CD4-positive, CD25-positive, alpha-beta regulatory T cell (primary cell): ENCODE data around the gene MMD2. TPM values are rescaled to one million over a fixed set of nuclear protein-coding genes. Genes with fewer than 3 reads are reported as not detected.
"Not testable (repeated sequence)": the region's sequence is repeated elsewhere in the genome, so short reads cannot be mapped to it uniquely, and the experiment has no call there.

Experiments
- ATAC-seq, 2 donors: fragments of 150-1000 bp; cut with Tn5 transposase; one replicate each; pipeline ENCODE4 v1.10.0; 2021; ENCODE audit warnings: low read depth in 2 of 2, moderate number of reproducible peaks in 2 of 2, moderate library complexity in 1 of 2
- DNase-seq, 3 donors: peaks; one replicate each; pipeline versions ENCODE4 v3.0.0 to v3.0.0-alpha.2; 2012 to 2022; ENCODE audit warnings: mixed read lengths in 1 of 3
- H3K27ac ChIP-seq: one replicate; pipeline ENCODE4 v1.7.0; 2013; ENCODE audit warnings: mild to moderate bottlenecking, low read length; ENCODE audit not compliant: insufficient read depth, poor library complexity, severe bottlenecking
- H3K27me3 ChIP-seq: one replicate; pipeline ENCODE4 v1.7.0; 2013; ENCODE audit warnings: low read length; ENCODE audit not compliant: control insufficient read depth, insufficient read depth
- H3K36me3 ChIP-seq: one replicate; pipeline ENCODE4 v1.7.0; 2013; ENCODE audit warnings: mild to moderate bottlenecking, low read length, moderate library complexity; ENCODE audit not compliant: control insufficient read depth, insufficient read depth
- H3K4me1 ChIP-seq: 2 replicates; pipeline ENCODE4 v1.7.0; 2013; ENCODE audit warnings: mild to moderate bottlenecking, low read length; ENCODE audit not compliant: insufficient read depth, control insufficient read depth, poor library complexity, severe bottlenecking
- H3K4me3 ChIP-seq: one replicate; pipeline ENCODE4 v1.7.0; 2013; ENCODE audit warnings: low read depth, mild to moderate bottlenecking, low read length, moderate library complexity
- H3K9me3 ChIP-seq, 2 experiments: 1 replicate in 1 of 2; 2 replicates in 1 of 2; pipeline ENCODE4 v1.7.0; 2013; ENCODE audit warnings: low read length in 2 of 2, mild to moderate bottlenecking in 1 of 2, moderate library complexity in 1 of 2; ENCODE audit not compliant: control insufficient read depth in 2 of 2
- H3K27ac Mint-ChIP-seq, 3 donors: one replicate each; pipeline ENCODE4 v1.8.0; 2020 to 2022; ENCODE audit warnings: mild to moderate bottlenecking in 3 of 3, mixed read lengths in 3 of 3, moderate library complexity in 2 of 3
- H3K27me3 Mint-ChIP-seq: one replicate; pipeline ENCODE4 v1.8.0; 2022; ENCODE audit warnings: mild to moderate bottlenecking, mixed read lengths
- H3K36me3 Mint-ChIP-seq: one replicate; pipeline ENCODE4 v1.8.0; 2020; ENCODE audit warnings: mixed read lengths
- H3K4me1 Mint-ChIP-seq, 4 donors: one replicate each; pipeline ENCODE4 v1.8.0; 2020 to 2022; ENCODE audit warnings: mixed read lengths in 4 of 4, mild to moderate bottlenecking in 1 of 4
- H3K4me3 Mint-ChIP-seq, 4 donors: one replicate each; pipeline ENCODE4 v1.8.0; 2020 to 2022; ENCODE audit warnings: mild to moderate bottlenecking in 4 of 4, mixed read lengths in 4 of 4, moderate library complexity in 3 of 4
- H3K9me3 Mint-ChIP-seq, 7 donors: one replicate each; pipeline ENCODE4 v1.8.0; 2020 to 2022; ENCODE audit warnings: mixed read lengths in 7 of 7, mild to moderate bottlenecking in 3 of 7, moderate library complexity in 2 of 7
- polyA plus RNA-seq, 4 donors: library from polyadenylated mRNA; unstranded; fragments of 300-500 nt; fragmentation: Illumina TruSeq; gene quantifications; one replicate each; pipeline ENCODE4 v1.2.3, GENCODE V29; 2021
- total RNA-seq: library from RNA; stranded (reverse); gene quantifications from one replicate; pipeline ENCODE4 v1.2.3, GENCODE V29; 2022

Gene MMD2
- total and polyA plus RNA-seq, 5 donors from 2014 or later, result not detected

DNA sequence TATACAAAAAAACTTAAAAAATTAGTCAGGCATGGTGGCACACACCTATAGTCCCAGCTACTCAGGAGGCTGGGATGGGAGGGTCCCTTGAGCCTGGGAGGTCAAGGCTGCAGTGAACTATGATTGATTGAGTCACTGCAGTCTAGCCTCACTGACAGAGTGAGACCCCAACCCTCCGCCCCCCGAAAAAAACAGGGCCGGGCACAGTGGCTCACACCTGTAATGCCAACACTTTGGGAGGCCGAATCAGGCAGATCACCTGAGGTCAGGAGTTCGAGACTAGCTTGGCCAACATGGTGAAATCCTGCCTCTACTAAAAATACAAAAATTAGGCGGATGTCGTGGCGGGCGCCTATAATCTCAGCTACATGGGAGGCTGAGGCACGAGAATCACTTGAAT lies 13.5 kb upstream of the MMD2 start:
- peak overlapping the region in 1 of 4 donors; percentile 68 for H3K4me3 Mint-ChIP-seq
- peaks cover 12% of the 10 kb centered on the region for H3K36me3 Mint-ChIP-seq
- not testable (repeated sequence) for H3K27ac ChIP-seq, H3K27ac Mint-ChIP-seq, H3K27me3 ChIP-seq, H3K27me3 Mint-ChIP-seq, H3K36me3 ChIP-seq, H3K9me3 Mint-ChIP-seq, H3K9me3 ChIP-seq, ATAC-seq, H3K4me3 ChIP-seq, DNase-seq
- H3K4me1 Mint-ChIP-seq, result peaks cover 8 to 28% (median 16%) of the 10 kb centered on the region in 4 donors
- H3K4me1 ChIP-seq, result peaks cover 11% of the 10 kb centered on the region

DNA sequence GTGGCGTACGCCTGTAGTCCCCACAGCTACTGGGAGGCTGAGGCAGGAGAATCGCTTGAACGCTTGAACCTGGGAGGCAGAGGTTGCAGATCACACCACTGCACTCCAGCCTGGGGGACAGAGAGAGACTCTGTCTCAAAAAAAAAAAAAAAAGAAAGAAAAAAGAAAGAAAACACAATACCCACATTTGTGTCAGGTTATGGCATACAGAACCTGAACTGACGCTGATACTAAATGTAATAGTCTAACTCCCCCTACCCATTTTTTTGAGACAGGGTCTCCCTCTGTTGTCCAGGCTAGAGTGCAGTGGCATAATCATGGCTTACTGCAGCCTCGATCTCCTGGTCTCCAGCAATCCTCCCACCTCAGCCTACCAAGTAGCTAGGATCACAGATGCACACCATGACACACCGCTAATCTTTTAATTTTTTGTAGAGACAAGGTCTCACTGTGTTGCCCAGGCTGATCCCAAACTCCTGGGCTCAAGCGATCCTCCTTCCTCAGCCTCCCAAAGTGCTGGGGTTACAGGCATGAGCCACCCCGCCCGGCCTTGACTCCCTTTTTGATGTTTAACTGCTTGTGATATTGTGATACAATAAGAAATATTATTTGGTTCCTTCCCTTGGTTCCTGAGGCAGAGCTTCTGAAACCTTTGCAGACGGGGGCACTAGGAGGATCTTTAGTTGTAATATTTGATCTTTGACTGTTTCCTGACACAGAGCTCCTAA lies 6.5 kb upstream of the MMD2 start:
- Histone ChIP-seq H3K9me3 (no peaks in the 10 kb centered on the region), H3K27ac (no peak overlapping the region), H3K27me3 (peaks cover 2% of the 10 kb centered on the region), H3K4me1 (no peaks in the 10 kb centered on the region), H3K4me3 (no peak overlapping the region), H3K36me3 (no peaks in the 10 kb centered on the region)
- Mint-ChIP-seq H3K27ac (no peak overlapping the region), H3K4me1 (no peaks in the 10 kb centered on the region), H3K4me3 (no peak overlapping the region), H3K27me3 (peaks cover 31% of the 10 kb centered on the region), H3K9me3 (no peaks in the 10 kb centered on the region), H3K36me3 (no peaks in the 10 kb centered on the region)
- ATAC-seq, result no peak
- DNase-seq, result no peak

DNA sequence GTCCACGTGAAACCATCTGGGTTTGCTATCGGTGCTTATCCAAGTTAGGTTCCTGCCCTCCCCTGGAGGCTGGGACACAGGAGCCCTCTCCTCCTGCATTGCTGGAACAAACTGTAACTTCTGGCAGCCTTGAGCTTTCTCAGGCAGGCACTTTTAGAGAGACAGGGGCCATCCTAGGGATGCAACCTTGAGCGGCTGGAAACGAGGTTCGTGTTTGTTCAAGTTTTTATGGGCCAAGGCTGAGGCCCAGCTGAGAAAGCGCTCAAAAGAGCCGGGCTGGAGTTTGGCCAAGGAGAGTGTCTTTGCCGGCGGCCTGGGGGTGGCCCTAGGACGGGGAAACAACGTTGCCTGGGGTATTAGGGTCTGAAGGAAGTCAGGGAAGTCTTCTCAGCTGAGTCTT lies 5.5 kb upstream of the MMD2 start:
- DNase-seq (no peak), ATAC-seq (no peak)
- Histone ChIP-seq H3K27ac (no peak overlapping the region), H3K4me1 (no peaks in the 10 kb centered on the region), H3K36me3 (no peaks in the 10 kb centered on the region), H3K27me3 (peaks cover 2% of the 10 kb centered on the region), H3K9me3 (no peaks in the 10 kb centered on the region), H3K4me3 (no peak overlapping the region)
- H3K36me3 Mint-ChIP-seq, result no peaks in the 10 kb centered on the region
- H3K27me3 Mint-ChIP-seq, result peaks cover 31% of the 10 kb centered on the region
- H3K27ac Mint-ChIP-seq, result no peak overlapping the region
- no peaks in the 10 kb centered on the region for H3K9me3 Mint-ChIP-seq
- H3K4me3 Mint-ChIP-seq, result no peak overlapping the region
- no peaks in the 10 kb centered on the region for H3K4me1 Mint-ChIP-seq

DNA sequence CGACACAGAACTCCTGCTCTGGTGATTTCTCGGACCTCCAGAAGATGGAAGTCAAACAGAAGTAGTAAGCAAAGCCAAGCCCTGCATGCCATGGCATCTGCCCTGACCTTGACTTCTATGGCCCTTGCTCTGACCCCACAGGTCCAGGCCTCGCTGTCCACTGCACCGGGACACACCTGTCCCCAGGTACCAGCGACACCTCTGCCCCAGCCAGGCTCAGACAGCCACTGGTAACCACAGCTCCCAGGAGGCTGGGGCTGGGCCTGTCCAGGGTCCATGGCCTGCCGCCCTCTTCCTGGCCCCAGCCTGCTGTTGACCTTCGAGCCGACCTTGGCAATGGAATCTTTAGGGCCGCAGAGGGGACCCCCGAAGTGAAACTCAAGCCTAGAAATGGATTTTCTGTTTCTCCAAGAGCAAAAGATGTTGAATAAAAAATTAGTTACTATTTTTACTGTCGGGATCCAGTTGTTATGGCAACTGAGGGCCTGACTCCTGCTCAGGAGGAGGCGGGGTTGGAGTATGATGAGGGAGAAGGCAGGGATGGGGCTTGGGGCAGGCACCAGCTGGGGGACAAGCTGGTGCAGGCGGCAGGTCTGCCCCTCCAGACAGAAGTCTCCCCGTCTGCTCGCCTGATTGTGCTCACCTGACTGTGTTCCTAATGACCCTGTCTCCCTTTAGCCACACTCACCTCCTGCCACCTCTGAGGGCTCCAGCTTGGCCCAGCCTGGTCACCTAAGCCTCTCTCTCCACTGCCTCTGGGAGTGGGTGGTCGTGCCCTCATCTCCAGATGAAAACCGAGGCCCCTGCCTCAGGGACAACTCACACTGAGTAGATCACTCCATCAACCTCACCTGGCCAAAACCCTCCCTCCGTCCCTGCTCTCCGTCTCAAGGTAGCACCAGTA lies 4.1 kb upstream of the MMD2 start:
- Mint-ChIP-seq H3K27me3 (peaks cover 33% of the 10 kb centered on the region), H3K36me3 (no peaks in the 10 kb centered on the region)

DNA sequence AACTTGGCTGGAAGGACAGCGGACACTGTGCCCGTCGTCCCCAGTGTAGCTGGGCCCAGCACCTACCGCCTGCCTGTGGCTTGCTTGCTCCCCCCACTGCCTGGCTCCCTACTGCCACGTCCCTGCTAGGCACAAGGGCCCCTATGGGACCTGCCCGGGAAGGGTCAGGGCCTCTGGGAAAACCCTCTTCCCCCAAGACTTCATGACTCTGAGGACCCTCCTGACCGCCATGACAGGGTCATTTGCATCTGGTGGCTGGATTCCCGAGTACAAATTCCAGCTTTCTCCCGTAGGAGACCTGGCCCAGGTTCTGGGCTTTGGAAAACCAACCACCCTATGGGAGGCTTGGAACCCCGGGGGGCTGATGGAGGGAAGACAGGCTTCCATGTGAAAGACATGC lies 1.4 kb upstream of the MMD2 start:
- DNase-seq (no peak), ATAC-seq (no peak)
- Mint-ChIP-seq H3K4me3 (no peak overlapping the region), H3K36me3 (no peaks in the 10 kb centered on the region), H3K9me3 (peaks cover 0 to 2% (median 0%) of the 10 kb centered on the region in 7 donors), H3K27me3 (peaks cover 43% of the 10 kb centered on the region), H3K4me1 (peaks cover 0 to 8% (median 2%) of the 10 kb centered on the region in 4 donors), H3K27ac (no peak overlapping the region)
- Histone ChIP-seq H3K27me3 (peaks cover 12% of the 10 kb centered on the region), H3K9me3 (no peaks in the 10 kb centered on the region), H3K4me3 (no peak overlapping the region), H3K4me1 (peaks cover 6% of the 10 kb centered on the region), H3K27ac (no peak overlapping the region), H3K36me3 (no peaks in the 10 kb centered on the region)

More for the DNA sequence above, 4.1 kb upstream of the MMD2 start:
- Histone ChIP-seq H3K27me3 (peaks cover 5% of the 10 kb centered on the region), H3K4me1 (peaks cover 6% of the 10 kb centered on the region), H3K36me3 (no peaks in the 10 kb centered on the region), H3K4me3 (no peak overlapping the region), H3K27ac (no peak overlapping the region), H3K9me3 (no peaks in the 10 kb centered on the region)
- H3K4me1 Mint-ChIP-seq, result peaks cover 0 to 5% (median 2%) of the 10 kb centered on the region in 4 donors
- H3K27ac Mint-ChIP-seq, result no peak overlapping the region
- ATAC-seq, result no peak
- DNase-seq, result no peak
- no peak overlapping the region for H3K4me3 Mint-ChIP-seq
- H3K9me3 Mint-ChIP-seq, result no peaks in the 10 kb centered on the region

DNA sequence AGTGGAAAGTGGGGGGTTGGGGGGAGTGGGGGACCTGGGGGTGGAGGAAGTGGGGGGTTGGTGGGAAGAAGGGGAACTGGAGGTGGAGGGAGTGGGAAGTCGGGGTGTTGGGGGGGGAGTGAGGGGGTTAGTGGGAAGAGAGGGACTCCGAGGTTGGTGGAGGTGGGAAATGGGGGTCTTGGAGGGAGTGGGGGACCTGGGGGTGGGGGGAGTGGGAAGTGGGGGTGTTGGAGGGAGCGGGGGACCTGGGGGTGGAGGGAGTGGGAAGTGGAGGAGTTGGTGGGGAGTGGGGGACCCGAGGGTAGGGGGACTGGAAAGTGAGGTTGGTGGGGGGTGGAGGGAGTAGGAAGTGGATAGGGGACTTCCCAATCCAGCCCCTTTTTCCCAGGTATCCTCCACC lies 906 bp upstream of the MMD2 start:
- Mint-ChIP-seq H3K9me3 (peaks cover 0 to 4% (median 0%) of the 10 kb centered on the region in 7 donors), H3K27me3 (peaks cover 47% of the 10 kb centered on the region), H3K4me3 (no peak overlapping the region)

DNA sequence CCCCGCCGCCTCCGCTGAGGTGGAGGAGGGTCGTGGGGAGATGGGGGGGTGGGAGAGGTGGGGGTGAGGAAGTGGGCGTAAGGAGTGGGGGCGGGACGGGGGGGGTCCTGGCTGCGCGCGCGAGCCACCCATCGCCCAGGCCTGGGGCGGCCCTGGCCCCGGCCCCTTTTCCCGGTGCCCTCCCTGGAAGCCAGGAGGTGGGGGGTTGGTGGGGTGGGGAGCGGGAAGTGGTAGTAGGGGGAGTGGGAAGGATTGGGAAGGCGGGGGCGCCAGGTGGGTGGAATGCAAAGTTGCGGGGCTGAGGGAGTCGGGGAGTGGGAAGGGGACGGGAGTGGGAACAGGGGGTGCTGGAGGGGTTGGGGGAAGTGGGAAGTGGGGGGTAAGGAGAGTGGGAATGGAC lies 319 bp upstream of the MMD2 start:
- H3K4me3 Mint-ChIP-seq, result no peak overlapping the region

More for the DNA sequence above, 906 bp upstream of the MMD2 start:
- H3K27ac ChIP-seq, result no peak overlapping the region
- no peak for ATAC-seq
- peaks cover 6% of the 10 kb centered on the region for H3K4me1 ChIP-seq
- H3K36me3 ChIP-seq, result no peaks in the 10 kb centered on the region
- Mint-ChIP-seq H3K36me3 (no peaks in the 10 kb centered on the region), H3K4me1 (peaks cover 0 to 8% (median 2%) of the 10 kb centered on the region in 4 donors), H3K27ac (no peak overlapping the region)
- no peak for DNase-seq
- no peaks in the 10 kb centered on the region for H3K9me3 ChIP-seq
- H3K4me3 ChIP-seq, result no peak overlapping the region
- peaks cover 12% of the 10 kb centered on the region for H3K27me3 ChIP-seq

More for the DNA sequence above, 319 bp upstream of the MMD2 start:
- ATAC-seq, result no peak
- H3K27ac Mint-ChIP-seq, result no peak overlapping the region
- H3K27me3 ChIP-seq, result peaks cover 10% of the 10 kb centered on the region
- DNase-seq, result no peak
- H3K4me1 ChIP-seq, result peaks cover 6% of the 10 kb centered on the region
- H3K4me3 ChIP-seq, result no peak overlapping the region
- no peaks in the 10 kb centered on the region for H3K9me3 ChIP-seq
- no peaks in the 10 kb centered on the region for H3K36me3 ChIP-seq
- H3K27me3 Mint-ChIP-seq, result peaks cover 50% of the 10 kb centered on the region
- H3K4me1 Mint-ChIP-seq, result peaks cover 0 to 8% (median 2%) of the 10 kb centered on the region in 4 donors
- peaks cover 0 to 4% (median 0%) of the 10 kb centered on the region in 7 donors for H3K9me3 Mint-ChIP-seq
- H3K36me3 Mint-ChIP-seq, result no peaks in the 10 kb centered on the region
- no peak overlapping the region for H3K27ac ChIP-seq
